ENCODE data around the gene RICTOR. TPM values are rescaled to one million over a fixed set of nuclear protein-coding genes. Genes with fewer than 3 reads are reported as not detected.

RICTOR gene
- total RNA-seq, 1 experiment from 2014 or later: 22.4 TPM

DNA sequence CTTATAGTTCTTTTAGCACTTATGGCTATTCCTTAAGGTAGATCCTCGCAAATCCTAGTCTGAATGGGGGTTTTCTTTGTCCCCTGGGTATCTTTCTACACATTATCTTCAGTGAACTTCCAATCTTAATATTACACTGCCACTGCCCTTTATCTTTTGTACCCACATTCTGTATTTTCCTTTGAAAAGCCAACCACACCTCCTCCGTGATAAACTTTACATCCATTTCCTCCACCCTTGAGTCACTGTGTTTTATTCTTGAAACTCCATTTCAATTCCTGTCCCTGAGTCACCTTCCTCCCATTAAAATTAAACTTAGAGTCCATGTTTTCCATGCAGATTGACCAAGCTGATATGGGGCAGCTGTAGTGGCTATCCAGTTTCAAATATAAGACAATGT lies 43.2 kb upstream of the RICTOR start:
- H3K27ac Mint-ChIP-seq: no peak overlapping the region
- H3K36me3 Mint-ChIP-seq: no peaks in the 10 kb centered on the region
- no peaks in the 10 kb centered on the region for H3K4me1 Mint-ChIP-seq
- ATAC-seq: no peak
- no peaks in the 10 kb centered on the region for H3K27me3 Mint-ChIP-seq (ENCODE audit: low read depth)
- POLR2A ChIA-PET: no interaction called here
- no peak overlapping the region for H3K4me3 Mint-ChIP-seq
- CTCF ChIA-PET: no interaction called here
- TF ChIP-seq NR3C1 (CRISPR knock-in tag; conservative IDR thresholded peaks at IDR 0.05; ENCODE audit: low read depth) (no peak), ZNF396 (CRISPR knock-in tag; IDR thresholded peaks at IDR 0.05; ENCODE audit: borderline replicate concordance) (no peak), RELA (CRISPR knock-in tag; IDR thresholded peaks at IDR 0.05; ENCODE audit: borderline replicate concordance) (no peak), TCF7 (CRISPR knock-in tag; IDR thresholded peaks at IDR 0.05; ENCODE audit: low read depth) (no peak)
- TF ChIP-seq, protein P1, sequence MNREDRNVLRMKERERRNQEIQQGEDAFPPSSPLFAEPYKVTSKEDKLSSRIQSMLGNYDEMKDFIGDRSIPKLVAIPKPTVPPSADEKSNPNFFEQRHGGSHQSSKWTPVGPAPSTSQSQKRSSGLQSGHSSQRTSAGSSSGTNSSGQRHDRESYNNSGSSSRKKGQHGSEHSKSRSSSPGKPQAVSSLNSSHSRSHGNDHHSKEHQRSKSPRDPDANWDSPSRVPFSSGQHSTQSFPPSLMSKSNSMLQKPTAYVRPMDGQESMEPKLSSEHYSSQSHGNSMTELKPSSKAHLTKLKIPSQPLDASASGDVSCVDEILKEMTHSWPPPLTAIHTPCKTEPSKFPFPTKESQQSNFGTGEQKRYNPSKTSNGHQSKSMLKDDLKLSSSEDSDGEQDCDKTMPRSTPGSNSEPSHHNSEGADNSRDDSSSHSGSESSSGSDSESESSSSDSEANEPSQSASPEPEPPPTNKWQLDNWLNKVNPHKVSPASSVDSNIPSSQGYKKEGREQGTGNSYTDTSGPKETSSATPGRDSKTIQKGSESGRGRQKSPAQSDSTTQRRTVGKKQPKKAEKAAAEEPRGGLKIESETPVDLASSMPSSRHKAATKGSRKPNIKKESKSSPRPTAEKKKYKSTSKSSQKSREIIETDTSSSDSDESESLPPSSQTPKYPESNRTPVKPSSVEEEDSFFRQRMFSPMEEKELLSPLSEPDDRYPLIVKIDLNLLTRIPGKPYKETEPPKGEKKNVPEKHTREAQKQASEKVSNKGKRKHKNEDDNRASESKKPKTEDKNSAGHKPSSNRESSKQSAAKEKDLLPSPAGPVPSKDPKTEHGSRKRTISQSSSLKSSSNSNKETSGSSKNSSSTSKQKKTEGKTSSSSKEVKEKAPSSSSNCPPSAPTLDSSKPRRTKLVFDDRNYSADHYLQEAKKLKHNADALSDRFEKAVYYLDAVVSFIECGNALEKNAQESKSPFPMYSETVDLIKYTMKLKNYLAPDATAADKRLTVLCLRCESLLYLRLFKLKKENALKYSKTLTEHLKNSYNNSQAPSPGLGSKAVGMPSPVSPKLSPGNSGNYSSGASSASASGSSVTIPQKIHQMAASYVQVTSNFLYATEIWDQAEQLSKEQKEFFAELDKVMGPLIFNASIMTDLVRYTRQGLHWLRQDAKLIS (CRISPR knock-in tag; IDR thresholded peaks at IDR 0.05; ENCODE audit: borderline replicate concordance): no peak
- H3K9me3 Mint-ChIP-seq: no peaks in the 10 kb centered on the region
- no peak for DNase-seq (ENCODE audit: low spot score)

DNA sequence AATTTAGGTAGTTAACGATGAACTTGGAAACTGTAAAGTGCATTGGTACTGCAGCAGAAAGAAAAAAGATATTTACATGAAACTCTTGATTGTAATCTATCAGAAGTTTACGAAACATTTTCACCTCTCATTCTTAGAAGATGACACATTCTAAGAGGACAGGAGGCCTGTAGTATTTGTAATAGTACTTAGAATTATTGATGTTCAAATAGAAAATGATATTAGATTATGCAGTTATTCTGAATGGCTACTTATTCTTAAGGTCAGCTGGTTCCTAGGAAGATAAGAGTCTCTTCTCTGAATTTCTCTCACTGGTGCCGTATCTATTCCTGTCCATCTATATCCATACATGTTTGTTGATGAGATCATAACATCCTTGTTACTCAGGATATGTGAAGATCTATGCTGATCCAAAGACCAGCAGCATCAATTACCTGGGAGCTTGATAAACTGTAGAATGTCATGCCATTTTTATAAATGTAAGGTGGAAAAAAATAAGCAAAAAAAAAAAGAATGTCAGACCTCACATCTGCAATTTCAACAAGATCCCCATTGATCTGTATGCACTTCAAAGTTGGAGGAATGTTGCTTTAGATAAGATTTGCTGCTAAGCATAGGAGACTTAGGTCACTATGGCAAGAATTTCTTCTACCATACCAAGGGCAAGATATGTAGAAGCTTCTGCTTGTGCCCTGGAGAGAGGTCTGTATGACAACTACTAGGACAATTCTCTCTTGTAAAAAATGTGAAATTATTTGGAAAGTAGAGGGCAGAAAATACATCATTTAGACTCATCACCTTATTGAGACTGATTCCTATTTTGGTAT lies 42.4 kb upstream of the RICTOR start:
- Mint-ChIP-seq H3K27ac (no peak overlapping the region), H3K4me3 (no peak overlapping the region), H3K4me1 (no peaks in the 10 kb centered on the region), H3K9me3 (no peaks in the 10 kb centered on the region), H3K27me3 (ENCODE audit: low read depth) (no peaks in the 10 kb centered on the region), H3K36me3 (no peaks in the 10 kb centered on the region)
- POLR2A ChIA-PET: no interaction called here
- ATAC-seq (no peak), DNase-seq (ENCODE audit: low spot score) (no peak)
- CTCF ChIA-PET: no interaction called here
- TF ChIP-seq, protein P2, sequence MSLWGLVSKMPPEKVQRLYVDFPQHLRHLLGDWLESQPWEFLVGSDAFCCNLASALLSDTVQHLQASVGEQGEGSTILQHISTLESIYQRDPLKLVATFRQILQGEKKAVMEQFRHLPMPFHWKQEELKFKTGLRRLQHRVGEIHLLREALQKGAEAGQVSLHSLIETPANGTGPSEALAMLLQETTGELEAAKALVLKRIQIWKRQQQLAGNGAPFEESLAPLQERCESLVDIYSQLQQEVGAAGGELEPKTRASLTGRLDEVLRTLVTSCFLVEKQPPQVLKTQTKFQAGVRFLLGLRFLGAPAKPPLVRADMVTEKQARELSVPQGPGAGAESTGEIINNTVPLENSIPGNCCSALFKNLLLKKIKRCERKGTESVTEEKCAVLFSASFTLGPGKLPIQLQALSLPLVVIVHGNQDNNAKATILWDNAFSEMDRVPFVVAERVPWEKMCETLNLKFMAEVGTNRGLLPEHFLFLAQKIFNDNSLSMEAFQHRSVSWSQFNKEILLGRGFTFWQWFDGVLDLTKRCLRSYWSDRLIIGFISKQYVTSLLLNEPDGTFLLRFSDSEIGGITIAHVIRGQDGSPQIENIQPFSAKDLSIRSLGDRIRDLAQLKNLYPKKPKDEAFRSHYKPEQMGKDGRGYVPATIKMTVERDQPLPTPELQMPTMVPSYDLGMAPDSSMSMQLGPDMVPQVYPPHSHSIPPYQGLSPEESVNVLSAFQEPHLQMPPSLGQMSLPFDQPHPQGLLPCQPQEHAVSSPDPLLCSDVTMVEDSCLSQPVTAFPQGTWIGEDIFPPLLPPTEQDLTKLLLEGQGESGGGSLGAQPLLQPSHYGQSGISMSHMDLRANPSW (CRISPR knock-in tag; conservative IDR thresholded peaks at IDR 0.05; ENCODE audit: low read depth): no peak
- TF ChIP-seq, protein P3, sequence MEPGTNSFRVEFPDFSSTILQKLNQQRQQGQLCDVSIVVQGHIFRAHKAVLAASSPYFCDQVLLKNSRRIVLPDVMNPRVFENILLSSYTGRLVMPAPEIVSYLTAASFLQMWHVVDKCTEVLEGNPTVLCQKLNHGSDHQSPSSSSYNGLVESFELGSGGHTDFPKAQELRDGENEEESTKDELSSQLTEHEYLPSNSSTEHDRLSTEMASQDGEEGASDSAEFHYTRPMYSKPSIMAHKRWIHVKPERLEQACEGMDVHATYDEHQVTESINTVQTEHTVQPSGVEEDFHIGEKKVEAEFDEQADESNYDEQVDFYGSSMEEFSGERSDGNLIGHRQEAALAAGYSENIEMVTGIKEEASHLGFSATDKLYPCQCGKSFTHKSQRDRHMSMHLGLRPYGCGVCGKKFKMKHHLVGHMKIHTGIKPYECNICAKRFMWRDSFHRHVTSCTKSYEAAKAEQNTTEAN (CRISPR knock-in tag; IDR thresholded peaks at IDR 0.05): no peak
- TF ChIP-seq, protein P4, sequence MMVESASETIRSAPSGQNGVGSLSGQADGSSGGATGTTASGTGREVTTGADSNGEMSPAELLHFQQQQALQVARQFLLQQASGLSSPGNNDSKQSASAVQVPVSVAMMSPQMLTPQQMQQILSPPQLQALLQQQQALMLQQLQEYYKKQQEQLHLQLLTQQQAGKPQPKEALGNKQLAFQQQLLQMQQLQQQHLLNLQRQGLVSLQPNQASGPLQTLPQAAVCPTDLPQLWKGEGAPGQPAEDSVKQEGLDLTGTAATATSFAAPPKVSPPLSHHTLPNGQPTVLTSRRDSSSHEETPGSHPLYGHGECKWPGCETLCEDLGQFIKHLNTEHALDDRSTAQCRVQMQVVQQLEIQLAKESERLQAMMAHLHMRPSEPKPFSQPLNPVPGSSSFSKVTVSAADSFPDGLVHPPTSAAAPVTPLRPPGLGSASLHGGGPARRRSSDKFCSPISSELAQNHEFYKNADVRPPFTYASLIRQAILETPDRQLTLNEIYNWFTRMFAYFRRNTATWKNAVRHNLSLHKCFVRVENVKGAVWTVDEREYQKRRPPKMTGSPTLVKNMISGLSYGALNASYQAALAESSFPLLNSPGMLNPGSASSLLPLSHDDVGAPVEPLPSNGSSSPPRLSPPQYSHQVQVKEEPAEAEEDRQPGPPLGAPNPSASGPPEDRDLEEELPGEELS (CRISPR knock-in tag; IDR thresholded peaks at IDR 0.05): no peak
- TF ChIP-seq, protein P5, sequence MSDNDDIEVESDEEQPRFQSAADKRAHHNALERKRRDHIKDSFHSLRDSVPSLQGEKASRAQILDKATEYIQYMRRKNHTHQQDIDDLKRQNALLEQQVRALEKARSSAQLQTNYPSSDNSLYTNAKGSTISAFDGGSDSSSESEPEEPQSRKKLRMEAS (CRISPR knock-in tag; IDR thresholded peaks at IDR 0.05): no peak
- TF ChIP-seq, protein P6, sequence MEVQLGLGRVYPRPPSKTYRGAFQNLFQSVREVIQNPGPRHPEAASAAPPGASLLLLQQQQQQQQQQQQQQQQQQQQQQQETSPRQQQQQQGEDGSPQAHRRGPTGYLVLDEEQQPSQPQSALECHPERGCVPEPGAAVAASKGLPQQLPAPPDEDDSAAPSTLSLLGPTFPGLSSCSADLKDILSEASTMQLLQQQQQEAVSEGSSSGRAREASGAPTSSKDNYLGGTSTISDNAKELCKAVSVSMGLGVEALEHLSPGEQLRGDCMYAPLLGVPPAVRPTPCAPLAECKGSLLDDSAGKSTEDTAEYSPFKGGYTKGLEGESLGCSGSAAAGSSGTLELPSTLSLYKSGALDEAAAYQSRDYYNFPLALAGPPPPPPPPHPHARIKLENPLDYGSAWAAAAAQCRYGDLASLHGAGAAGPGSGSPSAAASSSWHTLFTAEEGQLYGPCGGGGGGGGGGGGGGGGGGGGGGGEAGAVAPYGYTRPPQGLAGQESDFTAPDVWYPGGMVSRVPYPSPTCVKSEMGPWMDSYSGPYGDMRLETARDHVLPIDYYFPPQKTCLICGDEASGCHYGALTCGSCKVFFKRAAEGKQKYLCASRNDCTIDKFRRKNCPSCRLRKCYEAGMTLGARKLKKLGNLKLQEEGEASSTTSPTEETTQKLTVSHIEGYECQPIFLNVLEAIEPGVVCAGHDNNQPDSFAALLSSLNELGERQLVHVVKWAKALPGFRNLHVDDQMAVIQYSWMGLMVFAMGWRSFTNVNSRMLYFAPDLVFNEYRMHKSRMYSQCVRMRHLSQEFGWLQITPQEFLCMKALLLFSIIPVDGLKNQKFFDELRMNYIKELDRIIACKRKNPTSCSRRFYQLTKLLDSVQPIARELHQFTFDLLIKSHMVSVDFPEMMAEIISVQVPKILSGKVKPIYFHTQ (CRISPR knock-in tag; IDR thresholded peaks at IDR 0.05): no peak
- TF ChIP-seq, protein P7, sequence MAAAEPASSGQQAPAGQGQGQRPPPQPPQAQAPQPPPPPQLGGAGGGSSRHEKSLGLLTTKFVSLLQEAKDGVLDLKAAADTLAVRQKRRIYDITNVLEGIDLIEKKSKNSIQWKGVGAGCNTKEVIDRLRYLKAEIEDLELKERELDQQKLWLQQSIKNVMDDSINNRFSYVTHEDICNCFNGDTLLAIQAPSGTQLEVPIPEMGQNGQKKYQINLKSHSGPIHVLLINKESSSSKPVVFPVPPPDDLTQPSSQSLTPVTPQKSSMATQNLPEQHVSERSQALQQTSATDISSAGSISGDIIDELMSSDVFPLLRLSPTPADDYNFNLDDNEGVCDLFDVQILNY (CRISPR knock-in tag; IDR thresholded peaks at IDR 0.05): no peak
- TF ChIP-seq NR1H2 (CRISPR knock-in tag; IDR thresholded peaks at IDR 0.05) (no peak), MYBL2 (CRISPR knock-in tag; IDR thresholded peaks at IDR 0.05) (no peak), MXD4 (CRISPR knock-in tag; IDR thresholded peaks at IDR 0.05; ENCODE audit: borderline replicate concordance) (no peak)
- TF ChIP-seq, protein P1 (CRISPR knock-in tag; IDR thresholded peaks at IDR 0.05; ENCODE audit: borderline replicate concordance): no peak
